ENCODE data around the gene POLR1H. TPM values are rescaled to one million over a fixed set of nuclear protein-coding genes. Genes with fewer than 3 reads are reported as not detected.
A peak's percentile ranks its signal among the peaks of the same experiment; 100 is the strongest.
"Not testable (repeated sequence)": the region's sequence is repeated elsewhere in the genome, so short reads cannot be mapped to it uniquely, and the experiment has no call there.

POLR1H gene
- total RNA-seq (10 to 100 TPM; 55.0 to 58.1 TPM), polyA plus RNA-seq (123 TPM)

- Histone ChIP-seq H3K4me3 (ENCODE audit: low read length) (peak within 1 kb of the TSS; percentile 82), H3K27ac (ENCODE audit: low read depth, low read length) (peak within 1 kb of the TSS; percentile 97), H3K36me3 (ENCODE audit: insufficient read depth, low read length) (peaks cover 14% of the 10 kb centered on the region), H3K4me1 (ENCODE audit: insufficient read depth, low read length) (peaks cover 36% of the 10 kb centered on the region), H3K9me3 (ENCODE audit: low read length) (no peaks in the 10 kb centered on the region), H3K27me3 (ENCODE audit: insufficient read depth, low read length, poor library complexity, severe bottlenecking) (no peaks in the 10 kb centered on the region)
- Mint-ChIP-seq H3K27ac (peak within 1 kb of the TSS; percentile 96 to 100 (median 99)), H3K9me3 (no peaks in the 10 kb centered on the region), H3K4me3 (peak within 1 kb of the TSS; percentile 97 to 100 (median 98)), H3K36me3 (peaks cover 7 to 64% (median 13%) of the 10 kb centered on the region in 3 donors), H3K27me3 (no peaks in the 10 kb centered on the region), H3K4me1 (peaks cover 40 to 55% (median 53%) of the 10 kb centered on the region in 3 donors)
- ChIA-PET CTCF (interaction anchor here (1.3 to 2.0 kb wide), 5 partner anchors 10 to 48 kb away, joined by 3 to 8 read pairs (median 4); no protein-coding TSS in a partner anchor), POLR2A (interaction anchor here (1.0 to 1.2 kb wide), 4 partner anchors 11 to 153 kb away, joined by 3 to 5 read pairs (median 3); partner anchors contain the start of gene RNF39)
- DNase-seq: peak; percentile 73 to 92 (median 87)
Measured at GRCh38 chr6:30061092-30061857, at the start of gene POLR1H. Gene POLR1H, plus strand, starts transcription at chr6:30061265. Its CDS starts 260 bp downstream, at chr6:30061525.

DNA sequence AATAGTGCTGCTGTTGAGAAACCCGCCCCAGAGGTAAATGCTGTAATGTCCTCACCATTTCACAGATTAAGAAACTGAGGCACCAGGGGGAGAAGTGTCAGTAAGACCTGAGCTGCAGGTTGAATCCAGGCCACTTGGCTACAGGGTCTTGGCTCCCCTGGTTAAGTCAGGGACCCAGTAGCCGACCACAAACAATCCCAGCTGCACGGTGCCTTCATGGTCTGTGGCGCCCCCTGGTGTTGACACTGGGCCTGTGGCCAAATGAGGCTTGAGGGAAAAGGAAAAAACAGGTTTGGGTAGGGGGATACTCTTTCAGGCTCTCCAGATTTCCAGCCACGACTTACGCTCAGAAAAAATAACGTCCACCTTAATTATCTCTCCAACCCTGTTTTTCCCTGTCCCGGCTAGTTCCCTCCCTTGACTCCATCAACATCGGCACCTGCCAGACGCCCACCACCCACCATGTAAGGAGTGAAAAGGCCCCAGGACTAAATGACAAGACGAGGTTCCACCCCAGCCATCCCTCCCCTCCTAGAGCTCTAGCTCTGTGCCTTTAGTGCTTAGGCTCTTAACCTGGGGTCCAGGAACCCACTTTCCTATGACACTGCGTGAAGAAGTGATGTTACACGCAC, 47.7 kb upstream of the POLR1H start:
- Histone ChIP-seq H3K9me3 (ENCODE audit: low read length) (no peaks in the 10 kb centered on the region), H3K27me3 (ENCODE audit: insufficient read depth, low read length, poor library complexity, severe bottlenecking) (peaks cover 3% of the 10 kb centered on the region), H3K4me1 (ENCODE audit: insufficient read depth, low read length) (no peaks in the 10 kb centered on the region), H3K4me3 (ENCODE audit: low read length) (no peak overlapping the region), H3K36me3 (ENCODE audit: insufficient read depth, low read length) (no peaks in the 10 kb centered on the region), H3K27ac (ENCODE audit: low read depth, low read length) (no peak overlapping the region)
- no peak overlapping the region for H3K4me3 Mint-ChIP-seq
- H3K9me3 Mint-ChIP-seq: no peaks in the 10 kb centered on the region
- CTCF ChIA-PET: interaction anchor here (0.7 to 4.8 kb wide), 8 partner anchors 10 to 279 kb away, joined by 3 to 40 read pairs (median 5); partner anchors contain the start of gene POLR1H
- POLR2A ChIA-PET: no interaction called here
- H3K4me1 Mint-ChIP-seq: peaks cover 0 to 2% (median 0%) of the 10 kb centered on the region in 3 donors
- peaks cover 25 to 26% (median 25%) of the 10 kb centered on the region in 3 donors for H3K36me3 Mint-ChIP-seq
- no peak overlapping the region for H3K27ac Mint-ChIP-seq
- H3K27me3 Mint-ChIP-seq: peaks cover 15 to 39% of the 10 kb centered on the region in 2 donors
- peak in 3 of 5 donors; percentile 12 to 44 (median 32) for DNase-seq

- Histone ChIP-seq H3K4me1 (ENCODE audit: insufficient read depth, low read length) (no peaks in the 10 kb centered on the region), H3K36me3 (ENCODE audit: insufficient read depth, low read length) (no peaks in the 10 kb centered on the region), H3K9me3 (ENCODE audit: low read length) (no peaks in the 10 kb centered on the region), H3K4me3 (ENCODE audit: low read length) (no peak overlapping the region), H3K27me3 (ENCODE audit: insufficient read depth, low read length, poor library complexity, severe bottlenecking) (no peaks in the 10 kb centered on the region), H3K27ac (ENCODE audit: low read depth, low read length) (no peak overlapping the region)
- H3K27me3 Mint-ChIP-seq: no peaks in the 10 kb centered on the region
- CTCF ChIA-PET: interaction anchor here (1.5 kb wide), 1 partner anchor 171 kb away, joined by 4 read pairs; no protein-coding TSS in a partner anchor
- no peak overlapping the region for H3K27ac Mint-ChIP-seq
- no peak overlapping the region for H3K4me3 Mint-ChIP-seq
- no peaks in the 10 kb centered on the region for H3K4me1 Mint-ChIP-seq
- peaks cover 0 to 21% (median 20%) of the 10 kb centered on the region in 3 donors for H3K36me3 Mint-ChIP-seq
- no peak for DNase-seq
- no peaks in the 10 kb centered on the region for H3K9me3 Mint-ChIP-seq
- POLR2A ChIA-PET: no interaction called here
Measured at GRCh38 chr6:30019819-30020218, 41.2 kb upstream of the POLR1H start.

DNA sequence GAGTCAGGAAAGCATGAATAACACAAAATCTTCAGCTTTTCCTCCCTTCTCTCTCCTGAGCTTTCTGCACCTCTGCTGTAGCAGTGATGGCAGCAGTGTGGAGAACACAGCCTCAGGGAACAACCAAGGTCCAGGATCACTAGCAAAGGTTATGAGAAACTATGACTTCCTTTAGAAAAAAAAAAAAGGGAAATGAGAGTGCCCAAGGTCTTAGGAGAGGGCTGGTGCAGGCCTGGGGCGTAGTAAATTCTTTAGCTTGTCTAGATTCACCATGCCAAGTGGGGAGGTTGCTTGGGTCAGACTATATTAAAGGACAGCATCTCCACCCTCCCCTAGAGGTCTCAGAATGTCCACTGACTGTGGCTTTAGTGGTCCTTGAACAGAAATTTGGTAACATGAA, 40.4 kb upstream of the POLR1H start:
- Histone ChIP-seq H3K4me1 (ENCODE audit: insufficient read depth, low read length) (no peaks in the 10 kb centered on the region), H3K36me3 (ENCODE audit: insufficient read depth, low read length) (no peaks in the 10 kb centered on the region), H3K4me3 (ENCODE audit: low read length) (no peak overlapping the region), H3K27me3 (ENCODE audit: insufficient read depth, low read length, poor library complexity, severe bottlenecking) (no peaks in the 10 kb centered on the region), H3K27ac (ENCODE audit: low read depth, low read length) (no peak overlapping the region), H3K9me3 (ENCODE audit: low read length) (no peaks in the 10 kb centered on the region)
- no peak overlapping the region for H3K4me3 Mint-ChIP-seq
- DNase-seq: no peak
- peaks cover 0 to 19% (median 17%) of the 10 kb centered on the region in 3 donors for H3K36me3 Mint-ChIP-seq
- no peaks in the 10 kb centered on the region for H3K9me3 Mint-ChIP-seq
- no peaks in the 10 kb centered on the region for H3K27me3 Mint-ChIP-seq
- CTCF ChIA-PET: no interaction called here
- no peaks in the 10 kb centered on the region for H3K4me1 Mint-ChIP-seq
- no peak overlapping the region for H3K27ac Mint-ChIP-seq
- POLR2A ChIA-PET: no interaction called here

DNA sequence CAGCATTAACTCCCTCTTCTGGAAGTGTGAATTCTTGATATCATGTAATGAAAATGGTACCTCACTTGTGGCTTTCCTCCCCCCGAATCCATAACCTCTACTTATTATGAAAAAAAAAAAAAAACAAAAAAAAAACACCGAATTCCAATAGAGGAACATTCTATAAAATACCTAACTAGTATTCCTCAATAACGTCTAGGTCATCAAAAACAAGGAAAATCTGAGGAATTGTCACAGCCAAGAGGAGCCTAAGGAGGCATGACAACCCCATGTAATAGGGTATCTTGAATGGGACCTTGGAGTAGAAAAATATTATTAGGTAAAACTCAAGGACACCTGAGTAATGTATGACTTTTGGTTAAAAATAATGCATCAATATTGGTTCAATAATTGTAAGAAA, 38.9 kb upstream of the POLR1H start:
- H3K27ac ChIP-seq (ENCODE audit: low read depth, low read length): no peak overlapping the region
- no peaks in the 10 kb centered on the region for H3K27me3 ChIP-seq (ENCODE audit: insufficient read depth, low read length, poor library complexity, severe bottlenecking)
- no peaks in the 10 kb centered on the region for H3K4me1 Mint-ChIP-seq
- no peaks in the 10 kb centered on the region for H3K27me3 Mint-ChIP-seq
- POLR2A ChIA-PET: no interaction called here
- no peak for DNase-seq
- no peak overlapping the region for H3K4me3 ChIP-seq (ENCODE audit: low read length)
- no peaks in the 10 kb centered on the region for H3K4me1 ChIP-seq (ENCODE audit: insufficient read depth, low read length)
- CTCF ChIA-PET: no interaction called here
- no peak overlapping the region for H3K4me3 Mint-ChIP-seq
- no peak overlapping the region for H3K27ac Mint-ChIP-seq
- H3K36me3 ChIP-seq (ENCODE audit: insufficient read depth, low read length): no peaks in the 10 kb centered on the region
- H3K9me3 Mint-ChIP-seq: no peaks in the 10 kb centered on the region
- peaks cover 0 to 19% (median 15%) of the 10 kb centered on the region in 3 donors for H3K36me3 Mint-ChIP-seq
- H3K9me3 ChIP-seq (ENCODE audit: low read length): no peaks in the 10 kb centered on the region

GRCh38 chr6:30022712-30023111, 38.4 kb upstream of the POLR1H start:
- H3K36me3 ChIP-seq (ENCODE audit: insufficient read depth, low read length); CTCF ChIA-PET; DNase-seq: not testable (repeated sequence)

GRCh38 chr6:30025186-30025585, 35.9 kb upstream of the POLR1H start:
- Histone ChIP-seq H3K27ac (ENCODE audit: low read depth, low read length) (no peak overlapping the region), H3K36me3 (ENCODE audit: insufficient read depth, low read length) (no peaks in the 10 kb centered on the region), H3K27me3 (ENCODE audit: insufficient read depth, low read length, poor library complexity, severe bottlenecking) (no peaks in the 10 kb centered on the region), H3K4me1 (ENCODE audit: insufficient read depth, low read length) (no peaks in the 10 kb centered on the region), H3K9me3 (ENCODE audit: low read length) (no peaks in the 10 kb centered on the region), H3K4me3 (ENCODE audit: low read length) (no peak overlapping the region)
- Mint-ChIP-seq H3K27me3 (no peaks in the 10 kb centered on the region), H3K27ac (no peak overlapping the region), H3K36me3 (peaks cover 0 to 14% (median 14%) of the 10 kb centered on the region in 3 donors), H3K4me3 (no peak overlapping the region), H3K9me3 (no peaks in the 10 kb centered on the region), H3K4me1 (no peaks in the 10 kb centered on the region)
- no peak for DNase-seq
- ChIA-PET POLR2A (no interaction called here), CTCF (no interaction called here)

More at GRCh38 chr6:30022712-30023111, 38.4 kb upstream of the POLR1H start:
- H3K9me3 ChIP-seq (ENCODE audit: low read length); H3K4me1 ChIP-seq (ENCODE audit: insufficient read depth, low read length); H3K27ac Mint-ChIP-seq; H3K9me3 Mint-ChIP-seq; POLR2A ChIA-PET; H3K4me3 ChIP-seq (ENCODE audit: low read length); H3K27me3 ChIP-seq (ENCODE audit: insufficient read depth, low read length, poor library complexity, severe bottlenecking); H3K4me3 Mint-ChIP-seq; H3K27me3 Mint-ChIP-seq; H3K27ac ChIP-seq (ENCODE audit: low read depth, low read length); H3K4me1 Mint-ChIP-seq: not testable (repeated sequence)
- H3K36me3 Mint-ChIP-seq: peaks cover 0 to 19% (median 14%) of the 10 kb centered on the region in 3 donors

DNA sequence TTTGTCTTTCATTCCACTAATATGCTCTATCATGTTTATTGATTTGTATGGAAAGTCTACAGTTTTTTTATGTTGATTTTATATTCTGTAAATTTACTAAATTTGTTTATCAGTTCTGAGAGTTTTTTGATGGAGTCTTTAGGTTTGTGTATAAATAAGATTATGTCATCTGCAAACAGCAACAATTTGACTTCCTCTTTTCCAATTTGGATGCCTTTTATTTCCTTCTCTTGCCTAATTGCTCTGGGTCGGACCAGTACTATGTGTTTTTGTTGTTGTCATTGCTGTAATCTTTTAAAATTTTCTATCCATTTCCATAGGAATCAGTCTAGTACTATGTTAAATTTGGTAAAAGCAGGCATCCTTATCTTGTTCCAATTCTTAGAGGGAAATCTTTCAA, 31.5 kb upstream of the POLR1H start:
- H3K27me3 Mint-ChIP-seq: no peaks in the 10 kb centered on the region
- no peaks in the 10 kb centered on the region for H3K36me3 ChIP-seq (ENCODE audit: insufficient read depth, low read length)
- no peak overlapping the region for H3K4me3 Mint-ChIP-seq
- no peak overlapping the region for H3K4me3 ChIP-seq (ENCODE audit: low read length)
- no peaks in the 10 kb centered on the region for H3K4me1 Mint-ChIP-seq
- no peaks in the 10 kb centered on the region for H3K4me1 ChIP-seq (ENCODE audit: insufficient read depth, low read length)
- H3K27ac ChIP-seq (ENCODE audit: low read depth, low read length): no peak overlapping the region
- ChIA-PET CTCF (no interaction called here), POLR2A (no interaction called here)
- no peak overlapping the region for H3K27ac Mint-ChIP-seq
- H3K36me3 Mint-ChIP-seq: peaks cover 6 to 18% (median 8%) of the 10 kb centered on the region in 3 donors
- H3K9me3 Mint-ChIP-seq: no peaks in the 10 kb centered on the region
- H3K27me3 ChIP-seq (ENCODE audit: insufficient read depth, low read length, poor library complexity, severe bottlenecking): no peaks in the 10 kb centered on the region
- H3K9me3 ChIP-seq (ENCODE audit: low read length): no peaks in the 10 kb centered on the region
- DNase-seq: no peak

Measured in CD8-positive, alpha-beta memory T cell (primary cell).